T47D (cell line): ENCODE data around the gene RAI1.

Experiments used
- DNase-seq, 2 experiments: peaks; one replicate each; pipeline versions ENCODE4 v3.0.0 to v3.0.0-alpha.2; 2011 to 2012; ENCODE audit warnings: low read depth in 1 of 2, low spot score in 1 of 2
- JUND ChIP-seq: IDR thresholded peaks from 2 replicates; pipeline ENCODE4 v1.6.1; 2012; ENCODE audit warnings: low read depth
- in situ Hi-C: cut with HindIII; loops from 2 replicates; pipeline ENCODE4 v1.10.0; 2016; ENCODE audit warnings: low sequenced_read_pairs, low pct_unique_long_range_greater_than_20kb

Gene RAI1

GRCh38 chr17:17853811-17854447 is 172.7 kb downstream of the RAI1 start:
- in situ Hi-C loops, result no loop called here
- TF ChIP-seq JUND, result no peak
- no peak for DNase-seq

- DNase-seq, result no peak
- in situ Hi-C loops, result no loop called here
- TF ChIP-seq JUND, result no peak
Observed at GRCh38 chr17:17855976-17856375, 174.7 kb downstream of the RAI1 start.

GRCh38 chr17:17856386-17856785 is 175.1 kb downstream of the RAI1 start:
- no peak for TF ChIP-seq JUND
- in situ Hi-C loops, result no loop called here
- no peak for DNase-seq

- in situ Hi-C loops, result no loop called here
- TF ChIP-seq JUND, result no peak
- no peak for DNase-seq
Observed at GRCh38 chr17:17857496-17857895, 176.2 kb downstream of the RAI1 start.

GRCh38 chr17:17859909-17860765 is 178.9 kb downstream of the RAI1 start:
- no peak for TF ChIP-seq JUND
- in situ Hi-C loops, result no loop called here
- DNase-seq, result peak; percentile 75 to 78

GRCh38 chr17:17860766-17861107 is 179.5 kb downstream of the RAI1 start:
- DNase-seq, result no peak
- in situ Hi-C loops, result no loop called here
- TF ChIP-seq JUND, result no peak
